ENCODE measurements around the gene CDH4.

Gene CDH4

GRCh38 chr20:61857414-61857775 lies 605.3 kb downstream of the CDH4 start:
- TF ChIP-seq CTCF (IDR thresholded peaks at IDR 0.05; ENCODE audit: control extremely low read depth, extremely low read depth, low read depth, missing control alignments): no peak
- ChIA-PET POLR2A (no interaction called here), CTCF (no interaction called here)
- DNase-seq (ENCODE audit: extremely low spot score): no peak

- ChIA-PET CTCF (no interaction called here), POLR2A (no interaction called here)
- TF ChIP-seq CTCF (IDR thresholded peaks at IDR 0.05; ENCODE audit: control extremely low read depth, extremely low read depth, low read depth, missing control alignments): no peak
- no peak for DNase-seq (ENCODE audit: extremely low spot score)
Measured at GRCh38 chr20:61857884-61858283, 605.8 kb downstream of the CDH4 start.

DNA sequence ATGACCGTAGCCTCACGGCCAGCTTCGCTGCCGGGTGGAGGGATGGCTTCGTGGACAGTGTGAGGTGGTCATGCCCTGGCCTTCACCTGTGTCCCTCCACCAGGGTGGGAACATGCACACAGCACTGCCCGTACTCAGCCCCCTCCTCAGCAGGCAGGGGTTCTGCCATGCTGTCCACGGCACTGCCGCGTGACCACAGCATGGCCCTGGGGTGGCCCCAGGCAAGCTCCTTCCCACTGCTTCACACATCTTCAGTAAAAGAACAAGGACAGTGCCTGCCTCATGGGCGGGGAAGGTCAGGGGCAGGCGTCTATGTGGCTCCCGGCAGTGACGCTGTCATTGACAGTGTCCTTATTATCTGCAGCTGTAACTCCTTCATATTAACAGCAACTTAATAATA lies 607.7 kb downstream of the CDH4 start:
- TF ChIP-seq CTCF (IDR thresholded peaks at IDR 0.05; ENCODE audit: control extremely low read depth, extremely low read depth, low read depth, missing control alignments): no peak
- DNase-seq (ENCODE audit: extremely low spot score): no peak
- ChIA-PET CTCF (no interaction called here), POLR2A (no interaction called here)

DNA sequence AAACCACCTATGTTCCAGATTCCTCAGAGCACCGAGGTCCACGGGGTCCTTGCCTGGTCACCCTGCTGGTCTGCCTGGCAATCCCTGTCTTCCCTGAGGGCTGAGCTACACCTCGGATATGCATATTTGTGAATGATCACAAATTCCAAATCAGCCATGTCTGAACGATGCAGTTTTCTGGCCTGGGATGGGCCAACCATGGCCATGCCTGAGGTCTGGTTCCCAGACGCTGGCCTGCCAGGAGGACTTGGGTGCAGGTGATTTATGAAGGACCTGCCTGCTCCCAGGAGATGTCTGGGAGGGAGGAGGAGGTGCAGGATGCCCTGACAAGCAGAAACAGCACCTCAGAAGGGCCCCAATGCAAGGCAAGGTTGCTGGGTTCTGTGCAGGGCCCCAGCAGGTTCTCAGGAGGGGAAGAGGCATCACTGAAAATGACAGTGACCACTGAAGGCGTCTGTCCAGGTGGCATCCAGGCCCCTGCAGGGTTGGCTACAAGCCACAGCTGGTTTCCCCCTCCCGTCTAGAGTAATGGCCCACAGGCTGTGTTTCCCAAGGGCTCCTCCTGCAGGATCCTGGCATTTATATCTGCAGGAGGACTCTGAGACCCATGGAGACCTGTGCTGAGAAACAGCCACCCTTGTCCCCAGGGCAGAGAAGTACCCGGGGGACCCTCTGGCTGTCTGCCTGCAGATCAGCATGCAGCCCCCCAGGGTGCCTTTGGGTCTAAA lies 608.4 kb downstream of the CDH4 start:
- POLR2A ChIA-PET: no interaction called here
- TF ChIP-seq CTCF (IDR thresholded peaks at IDR 0.05; ENCODE audit: control extremely low read depth, extremely low read depth, low read depth, missing control alignments): no peak
- DNase-seq (ENCODE audit: extremely low spot score): no peak
- CTCF ChIA-PET: no interaction called here

- POLR2A ChIA-PET: no interaction called here
- CTCF ChIA-PET: no interaction called here
- no peak for DNase-seq (ENCODE audit: extremely low spot score)
- no peak for TF ChIP-seq CTCF (IDR thresholded peaks at IDR 0.05; ENCODE audit: control extremely low read depth, extremely low read depth, low read depth, missing control alignments)
Measured at GRCh38 chr20:61861054-61861841, 609.2 kb downstream of the CDH4 start.

- ChIA-PET CTCF (no interaction called here), POLR2A (no interaction called here)
- no peak for TF ChIP-seq CTCF (IDR thresholded peaks at IDR 0.05; ENCODE audit: control extremely low read depth, extremely low read depth, low read depth, missing control alignments)
- DNase-seq (ENCODE audit: extremely low spot score): no peak
Measured at GRCh38 chr20:61861858-61862257, 609.8 kb downstream of the CDH4 start.
